ENCODE data around the gene FUBP3.
"Not testable (repeated sequence)": the region's sequence is repeated elsewhere in the genome, so short reads cannot be mapped to it uniquely, and the experiment has no call there.

Gene FUBP3

DNA sequence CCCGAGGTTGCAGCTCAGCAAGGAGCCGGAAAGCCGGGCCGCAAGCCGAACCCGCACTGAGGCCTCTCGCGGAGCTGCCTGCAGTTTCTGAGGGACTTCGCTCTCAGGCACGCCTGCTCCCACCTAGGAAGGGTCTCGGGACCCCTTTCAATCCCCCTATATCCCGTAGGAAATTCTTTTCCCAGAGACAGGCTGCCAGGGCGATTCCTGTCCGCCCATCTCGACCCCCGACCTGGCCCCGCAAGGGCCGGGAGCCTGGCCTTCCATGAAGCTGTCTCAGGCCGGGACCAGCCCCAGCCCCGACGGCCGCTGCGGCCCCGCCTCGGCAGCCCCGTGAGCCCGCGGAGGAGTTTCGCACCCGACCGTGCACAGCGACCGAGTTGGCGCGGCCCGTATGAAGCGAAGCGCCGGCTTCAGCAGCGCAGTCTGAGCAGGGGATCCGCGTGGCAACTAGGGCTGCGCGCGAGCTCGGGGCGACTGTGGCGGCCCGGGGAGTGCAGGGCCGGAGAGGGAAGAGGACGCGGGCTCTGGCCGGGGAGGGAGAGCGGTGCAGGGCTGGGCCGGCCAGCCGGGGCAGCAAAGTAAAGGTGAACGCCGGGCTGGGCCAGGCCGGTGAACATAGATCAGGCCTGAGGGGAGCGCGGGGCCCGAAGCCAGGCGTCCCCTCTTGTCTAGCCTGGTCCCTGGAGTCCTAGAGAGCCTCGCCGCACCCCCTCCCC lies 84.0 kb downstream of the FUBP3 start:
- DNase-seq, result no peak

DNA sequence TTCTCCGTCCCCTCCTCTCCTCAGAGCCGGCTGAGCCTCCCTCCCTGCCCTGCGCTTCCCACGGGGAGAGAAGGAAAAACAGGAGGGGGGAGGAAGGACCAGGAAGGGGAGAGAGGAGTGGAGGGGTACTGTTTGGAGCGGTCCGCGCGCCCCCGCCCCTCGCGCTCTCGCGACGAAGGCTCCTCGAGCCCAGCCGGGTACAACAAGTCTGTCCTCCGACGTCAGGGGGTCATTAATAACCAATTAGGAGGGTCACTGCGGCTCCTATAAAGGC lies 84.5 kb downstream of the FUBP3 start:
- DNase-seq, result no peak

GRCh38 chr9:130664251-130665028 lies 85.1 kb downstream of the FUBP3 start, which contains the start of gene PRDM12:
Gene PRDM12 (plus strand): TSS chr9:130664594. CDS start chr9:130664654, 60 bp downstream.
- no peak for DNase-seq

DNA sequence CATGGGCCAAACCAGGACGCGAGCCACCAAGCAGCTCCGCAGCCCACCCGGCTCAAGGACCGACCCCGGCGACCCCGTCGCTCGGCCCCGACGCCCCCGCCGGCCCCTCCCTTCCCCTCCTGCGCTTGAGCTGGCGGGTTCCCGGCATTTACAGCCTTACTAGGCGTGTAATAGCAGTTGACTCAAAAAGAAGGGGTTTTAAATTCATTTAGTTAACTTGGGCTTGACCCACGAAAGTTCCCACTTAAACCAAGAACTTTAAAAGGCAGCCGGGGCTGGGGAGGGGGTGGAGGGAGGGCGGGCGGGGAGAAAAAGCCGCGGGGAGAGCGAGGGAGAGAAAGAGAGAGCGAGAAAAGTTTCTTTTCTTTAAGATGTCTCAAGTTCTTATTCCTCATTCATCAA lies 85.7 kb downstream of the FUBP3 start:
- DNase-seq, result no peak

DNA sequence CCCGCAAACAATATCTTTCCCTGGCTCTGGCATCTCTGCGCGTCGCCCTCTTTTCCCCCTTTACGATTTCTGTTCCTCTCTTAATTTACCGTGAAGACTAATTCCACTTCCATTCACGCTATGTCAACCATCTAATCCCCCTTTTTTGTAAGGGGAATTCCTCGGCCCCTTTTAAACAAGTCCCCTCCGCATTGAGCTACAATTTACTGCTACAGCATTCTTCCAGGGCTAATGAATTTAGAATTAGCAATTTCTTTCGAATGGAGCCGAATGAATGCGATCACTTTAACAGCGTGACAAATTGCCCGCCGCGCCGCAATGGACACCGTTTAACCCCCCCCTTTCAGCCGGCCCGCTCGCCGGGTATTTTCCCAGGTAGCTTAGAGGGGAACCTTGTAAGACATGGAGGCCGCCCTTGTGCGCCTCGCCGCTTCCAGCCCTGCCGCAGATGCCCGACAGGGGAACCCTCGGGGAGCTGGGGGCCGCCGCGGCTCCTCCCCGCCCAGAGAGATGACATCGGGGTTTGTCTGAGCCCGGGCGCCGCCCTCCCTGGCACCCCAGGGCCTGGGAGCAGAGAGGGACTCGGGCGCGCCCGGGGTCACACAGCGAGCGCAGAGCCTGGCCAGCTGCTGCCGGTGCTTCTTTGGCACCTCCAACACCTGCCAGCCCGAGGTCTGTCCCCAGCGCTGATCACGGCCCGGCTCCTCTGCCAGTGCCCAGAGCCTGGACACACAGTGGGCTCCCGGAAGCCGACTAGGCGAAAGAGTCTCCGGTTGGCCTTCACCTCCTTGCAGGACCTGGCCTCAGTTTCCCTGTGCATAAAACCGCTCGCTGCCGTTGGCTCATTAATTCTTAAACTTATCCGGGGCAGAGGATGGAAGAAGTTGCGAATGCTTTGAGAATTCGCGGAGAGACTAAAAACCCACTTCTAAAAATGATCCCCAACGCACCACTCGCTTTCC lies 86.3 kb downstream of the FUBP3 start:
- no peak for DNase-seq

- no peak for DNase-seq
These were observed 87.2 kb downstream of the FUBP3 start for GRCh38 chr9:130666393-130667119.

- DNase-seq, result no peak
These were observed 87.7 kb downstream of the FUBP3 start for GRCh38 chr9:130667120-130667435.

DNA sequence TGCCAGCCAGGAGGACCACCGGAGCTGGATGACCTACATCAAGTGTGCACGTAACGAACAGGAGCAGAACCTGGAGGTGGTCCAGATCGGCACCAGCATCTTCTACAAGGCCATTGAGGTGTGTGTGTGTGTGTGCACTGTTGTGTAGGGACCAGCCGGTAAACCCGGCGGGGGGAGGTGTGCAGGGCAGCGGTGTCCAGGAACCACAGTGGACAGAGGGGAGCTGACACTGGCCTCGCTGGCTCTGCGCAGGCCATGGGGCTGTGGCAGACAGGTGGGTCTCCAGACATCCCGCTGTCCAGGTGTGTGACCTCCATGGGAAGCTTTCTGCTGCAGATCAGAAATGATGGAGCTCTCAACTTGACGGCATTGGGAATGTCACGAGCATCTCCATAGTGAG lies 88.8 kb downstream of the FUBP3 start:
- no peak for DNase-seq

DNA sequence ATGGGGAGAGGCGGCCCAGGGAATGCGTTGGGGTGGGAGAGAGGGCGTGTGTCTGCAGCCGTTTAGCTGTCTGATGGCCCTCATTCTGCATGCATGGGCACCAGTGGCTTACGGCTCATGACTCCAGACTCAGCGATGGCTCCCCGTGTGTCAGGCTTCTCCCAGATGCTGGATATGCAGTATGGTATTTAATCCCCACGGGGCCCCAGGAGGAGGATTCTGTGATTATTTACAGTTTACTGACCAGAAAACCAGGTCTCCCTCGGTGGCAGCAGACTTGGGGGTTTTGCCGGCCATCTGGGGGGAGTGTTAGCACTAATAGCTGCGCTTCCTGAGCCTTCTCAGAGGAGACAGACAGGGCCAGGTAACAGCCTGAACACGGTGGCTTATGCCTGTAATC lies 89.3 kb downstream of the FUBP3 start:
- no peak for DNase-seq

DNA sequence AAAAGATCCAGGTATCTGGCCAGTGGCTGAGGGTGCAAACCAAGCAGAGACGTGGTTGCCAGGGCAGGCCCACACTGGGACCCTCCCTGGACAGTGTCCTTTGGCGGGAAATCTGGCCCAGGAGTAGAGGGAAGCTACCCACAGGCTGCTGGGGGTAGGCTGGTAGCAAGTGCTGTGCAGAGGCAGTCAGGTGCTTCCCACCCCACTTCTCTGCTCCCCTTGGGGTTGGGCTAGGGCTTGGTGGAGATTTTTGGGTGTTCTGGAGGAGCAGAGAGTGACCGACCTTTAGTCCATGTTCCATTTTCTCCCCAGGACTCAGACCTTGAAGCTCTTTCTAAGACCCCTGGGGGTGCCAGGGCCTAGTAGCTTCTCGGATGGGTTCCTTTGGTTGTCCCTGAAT lies 90.6 kb downstream of the FUBP3 start:
- no peak for DNase-seq

DNA sequence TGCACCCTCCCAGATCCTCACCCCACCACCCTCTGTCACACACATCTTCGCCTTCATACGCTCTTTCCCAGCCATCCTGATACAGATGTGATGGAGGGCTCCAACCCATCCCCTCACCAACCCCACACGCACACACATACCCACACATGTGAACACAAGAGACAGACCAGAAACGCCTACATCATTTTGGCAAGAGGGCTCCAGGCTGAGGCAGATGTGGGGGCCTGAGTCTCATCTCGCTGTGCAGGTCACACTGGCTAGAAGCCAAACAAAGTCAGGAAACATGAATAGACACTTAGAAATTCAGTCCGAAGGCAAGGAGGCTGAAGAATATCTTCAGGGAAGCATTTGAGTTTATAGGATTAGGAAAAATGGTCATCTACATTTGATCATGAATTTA lies 91.3 kb downstream of the FUBP3 start:
- no peak for DNase-seq

DNA sequence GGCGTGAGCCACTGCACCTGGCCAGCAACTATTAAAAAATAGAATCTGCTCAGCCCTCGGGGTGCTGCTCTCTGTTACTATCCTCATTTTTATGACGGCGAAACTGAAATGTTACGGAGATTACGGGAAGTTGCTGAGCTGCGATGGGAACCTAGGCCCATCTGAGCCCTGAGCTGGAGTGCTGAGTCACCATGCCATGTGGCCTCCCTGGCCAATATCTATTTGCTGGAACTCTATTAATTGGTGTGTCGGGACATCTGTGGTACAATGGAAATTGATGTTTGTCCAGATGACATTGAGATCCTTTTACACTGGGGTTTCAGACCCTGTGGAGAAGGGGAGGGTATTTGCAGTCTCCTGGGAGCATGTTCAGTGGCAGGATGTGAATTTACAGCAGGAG lies 93.1 kb downstream of the FUBP3 start:
- no peak for DNase-seq

DNA sequence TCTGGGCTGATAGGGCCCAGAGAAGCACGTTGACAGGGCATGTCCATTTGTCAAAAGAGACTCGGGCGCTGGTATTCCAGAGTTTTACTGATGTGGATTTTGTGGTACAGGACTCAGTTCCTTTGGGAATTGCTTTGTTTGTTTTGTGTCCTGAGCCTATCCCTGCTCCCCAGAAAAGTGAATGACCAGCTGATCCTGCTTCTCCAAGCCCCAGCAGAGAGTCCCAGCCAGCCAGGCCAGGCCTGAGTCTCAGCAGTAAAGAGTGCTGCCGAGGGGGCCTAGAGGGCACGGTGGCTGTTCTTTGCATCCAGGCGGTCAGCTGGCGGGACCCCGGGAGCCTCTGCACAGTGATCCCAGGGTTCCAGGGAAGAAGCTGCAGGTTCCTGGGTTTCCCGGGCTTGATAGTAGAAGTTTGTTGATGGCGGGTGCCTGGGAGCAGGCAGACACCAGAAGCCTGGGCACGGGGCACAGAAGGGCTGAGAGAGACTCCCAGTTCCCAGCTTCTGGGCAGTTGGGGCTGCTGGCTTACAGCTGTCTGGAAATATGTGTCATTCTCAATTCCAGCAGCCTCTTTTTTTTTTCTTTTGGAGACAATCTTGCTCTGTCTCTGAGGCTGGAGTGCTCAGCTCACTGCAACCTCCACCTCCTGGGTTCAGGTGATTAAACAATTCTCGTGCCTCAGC lies 93.7 kb downstream of the FUBP3 start:
- DNase-seq, result no peak

DNA sequence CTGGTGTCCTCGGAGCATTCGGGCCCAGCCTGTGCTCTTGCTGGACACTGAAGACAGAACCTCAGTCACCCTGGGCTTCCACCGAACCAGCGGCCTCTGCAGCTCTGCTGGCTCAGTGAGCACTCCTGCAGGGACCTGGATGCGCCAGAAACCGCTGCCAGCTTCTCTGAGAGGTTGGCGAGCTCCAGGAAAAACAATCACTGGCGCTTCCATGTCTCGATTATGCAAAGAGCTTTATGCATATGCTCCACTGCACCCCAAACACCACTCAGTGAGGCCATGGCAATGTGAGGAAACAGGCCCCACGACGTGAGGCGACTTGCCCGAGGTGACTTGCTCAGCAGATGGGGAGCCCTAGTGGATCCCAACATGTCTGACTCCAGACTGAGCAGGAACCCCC lies 96.0 kb downstream of the FUBP3 start:
- no peak for DNase-seq

GRCh38 chr9:130677252-130677651 lies 97.9 kb downstream of the FUBP3 start:
- DNase-seq, result no peak

- peak; percentile 46 to 62 for DNase-seq
These were observed 101.7 kb downstream of the FUBP3 start for GRCh38 chr9:130680836-130681768.

DNA sequence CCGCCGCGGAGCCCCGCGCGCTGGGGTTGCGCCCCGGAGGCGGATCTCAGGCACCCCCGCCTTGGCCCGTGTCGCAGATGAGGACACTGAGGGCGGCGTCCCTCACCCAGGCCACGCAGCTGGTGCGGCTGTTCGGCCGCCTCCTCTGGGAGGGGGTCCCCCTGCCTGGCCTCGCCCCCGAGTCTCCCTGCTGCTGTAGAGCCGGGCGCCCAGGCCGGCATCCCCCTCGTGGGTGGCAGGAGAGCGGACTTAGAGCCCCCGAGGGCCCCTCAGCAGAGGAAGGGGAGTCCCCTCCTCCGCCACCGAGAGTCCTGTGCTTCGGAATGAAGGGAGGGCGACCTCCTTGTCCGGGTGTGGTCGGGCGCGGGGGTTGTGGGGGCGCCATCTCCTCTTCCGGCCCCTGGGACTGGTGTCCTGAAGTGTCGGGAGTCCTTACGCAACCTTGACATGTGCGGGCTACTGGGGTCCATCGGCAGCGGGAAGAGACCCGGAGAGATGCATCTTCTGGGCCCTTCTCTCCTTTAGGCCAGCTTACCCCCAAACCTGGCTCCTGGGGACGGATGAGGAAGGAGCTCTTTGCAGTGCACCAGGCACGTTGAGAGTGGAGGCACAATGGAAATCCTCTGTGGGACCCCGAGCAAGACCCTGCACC lies 102.5 kb downstream of the FUBP3 start:
- no peak for DNase-seq

- peak; percentile 54 to 56 for DNase-seq
These were observed 103.2 kb downstream of the FUBP3 start for GRCh38 chr9:130682421-130683121.

GRCh38 chr9:130685104-130685503 lies 105.7 kb downstream of the FUBP3 start:
- DNase-seq, result no peak

DNA sequence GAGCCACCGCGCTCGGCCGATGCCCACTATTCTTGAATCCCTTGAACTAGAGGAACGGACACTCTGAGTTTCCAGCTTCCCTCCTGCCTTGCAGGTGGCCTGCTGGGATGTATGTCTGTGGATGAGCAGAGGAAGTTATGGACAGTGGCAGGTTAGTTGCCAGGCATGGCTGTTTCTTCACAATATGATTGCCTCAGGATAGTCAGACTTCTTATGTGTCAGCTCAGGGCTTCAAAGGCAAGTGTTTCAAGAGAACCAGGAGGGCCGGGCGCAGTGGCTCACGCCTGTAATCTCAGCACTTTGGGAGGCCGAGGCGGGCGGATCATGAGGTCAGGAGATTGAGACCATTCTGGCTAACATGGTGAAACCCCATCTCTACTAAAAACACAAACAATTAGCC lies 106.6 kb downstream of the FUBP3 start:
- not testable (repeated sequence) for DNase-seq

Data from activated CD4-positive, alpha-beta T cell treated with anti-CD3 and anti-CD28 coated beads for 4 hours (primary cell).